K562 (cell line): Measurements from ENCODE around the gene C2. TPM values are rescaled to one million over a fixed set of nuclear protein-coding genes. Genes with fewer than 3 reads are reported as not detected.
A peak's percentile ranks its signal among the peaks of the same experiment; 100 is the strongest.

Experiments used
- ATAC-seq: fragments of 200-7000 bp; cut with Tn5 transposase; 3 replicates; pipeline ENCODE4 v1.9.1; 2020; ENCODE audit warnings: moderate library complexity
- BruUV-seq: library from RNA; stranded (reverse); fragments of 400-500 nt; replicated peaks from 2 replicates; lab custom pipeline; 2021; lab: Mats Ljungman, UMichigan
- CTCF ChIA-PET: fragments of 300-600 bp; formaldehyde crosslinking; extraction: SDS; loops from one replicate; lab custom pipeline; 2021; ENCODE audit warnings: low intra/inter-chr PET ratio; lab: Yijun Ruan, JAX
- POLR2A ChIA-PET: fragments of 300-600, 350-650 bp; sonication (Branson Sonifier 250); formaldehyde crosslinking; extraction: SDS; loops from one replicate; lab custom pipeline; 2021; ENCODE audit warnings: antibody characterized with exemption, inconsistent platforms; lab: Yijun Ruan, JAX
- DNase-seq, 4 experiments: peaks; one replicate each; pipeline versions ENCODE4 v3.0.0 to v3.0.0-alpha.2; 2011 to 2018; ENCODE audit warnings: low spot score in 3 of 4, mixed read lengths in 3 of 4; ENCODE audit errors: extremely low read depth in 1 of 4
- FAIRE-seq: peaks from 2 replicates; lab custom pipeline; 2011; peaks lifted over from hg19 to GRCh38; lab: Jason Lieb, UNC
- H2AFZ ChIP-seq: 2 replicates; pipeline ENCODE4 v1.6.0; 2011; ENCODE audit warnings: low read depth, low read length, control low read depth, inconsistent platforms
- H3K27ac ChIP-seq: fragments of 200-600 bp; 3 replicates; pipeline ENCODE4 v1.8.0; 2011; ENCODE audit warnings: low read depth, mild to moderate bottlenecking, control low read depth, inconsistent platforms, low read length, moderate library complexity, mixed read lengths; ENCODE audit errors: extremely low read depth
- H3K27me3 ChIP-seq, 2 experiments: fragments of 300-600 bp in 1 of 2; 2 replicates in 1 of 2; 3 replicates in 1 of 2; pipeline versions ENCODE4 v1.6.0 to v1.8.0; 2011; ENCODE audit warnings: inconsistent platforms in 2 of 2, low read length in 2 of 2, mild to moderate bottlenecking in 1 of 2, mixed read lengths in 1 of 2, moderate library complexity in 1 of 2; ENCODE audit not compliant: control insufficient read depth in 2 of 2, insufficient read depth in 2 of 2
- H3K36me3 ChIP-seq: fragments of 300-600 bp; 3 replicates; pipeline ENCODE4 v1.8.0; 2011; ENCODE audit warnings: mild to moderate bottlenecking, low read length, inconsistent platforms; ENCODE audit not compliant: control insufficient read depth, insufficient read depth
- H3K4me1 ChIP-seq, 2 experiments: fragments of 200-600 bp in 1 of 2; replicated peaks in 1 of 2; 2 replicates in 1 of 2; 3 replicates in 1 of 2; pipeline versions ENCODE4 v1.5.1 to v1.8.0; 2011; ENCODE audit warnings: inconsistent platforms in 2 of 2, low read length in 2 of 2, mild to moderate bottlenecking in 1 of 2, mixed read lengths in 1 of 2, moderate library complexity in 1 of 2; ENCODE audit not compliant: control insufficient read depth in 2 of 2, insufficient read depth in 2 of 2
- H3K4me2 ChIP-seq: 2 replicates; pipeline ENCODE4 v1.6.1; 2011; ENCODE audit warnings: low read length, control low read depth, inconsistent platforms, mixed read lengths; ENCODE audit not compliant: insufficient read depth
- H3K4me3 ChIP-seq: fragments of 200-600 bp; sonication (generic), shearing (Covaris generic); 2 replicates; pipeline ENCODE4 v1.5.1; 2016; ENCODE audit warnings: control low read depth, inconsistent platforms
- H3K79me2 ChIP-seq: fragments of 200-600 bp; 3 replicates; pipeline ENCODE4 v1.8.0; 2011; ENCODE audit warnings: low read length, inconsistent platforms; ENCODE audit not compliant: control insufficient read depth, insufficient read depth
- H3K9ac ChIP-seq, 2 experiments: 2 replicates each; pipeline versions ENCODE4 v1.6.0 to v1.6.1; 2011; ENCODE audit warnings: low read depth in 2 of 2, low read length in 2 of 2, control low read depth in 1 of 2, inconsistent platforms in 1 of 2, mild to moderate bottlenecking in 1 of 2, mixed read lengths in 1 of 2; ENCODE audit not compliant: insufficient read depth in 1 of 2
- H3K9me1 ChIP-seq: one replicate; pipeline ENCODE4 v1.6.0; 2011; ENCODE audit warnings: inconsistent platforms, mild to moderate bottlenecking, low read length, moderate library complexity; ENCODE audit not compliant: control insufficient read depth, insufficient read depth
- H3K9me3 ChIP-seq: replicated peaks from 2 replicates; pipeline ENCODE4 v1.5.1; 2011; ENCODE audit warnings: low read depth, low read length, inconsistent platforms; ENCODE audit not compliant: control insufficient read depth, insufficient read depth
- H4K20me1 ChIP-seq: replicated peaks from 2 replicates; pipeline ENCODE4 v1.6.1; 2011; ENCODE audit warnings: low read length, inconsistent platforms, mixed read lengths; ENCODE audit not compliant: control insufficient read depth, insufficient read depth
- CCAR2 ChIP-seq: fragments of 200-400 bp; formaldehyde crosslinking; IDR thresholded peaks from 2 replicates; pipeline ENCODE4 v1.6.1; 2017; ENCODE audit warnings: mild to moderate bottlenecking, low read depth, low read length
- DMBX1 ChIP-seq: fragments of 250-450 bp; sonication (Bioruptor Pico); IDR thresholded peaks from 2 replicates; pipeline ENCODE4 v1.8.0; 2022; ENCODE audit warnings: inconsistent platforms, mild to moderate bottlenecking, moderate library complexity, borderline replicate concordance
- POLR2G ChIP-seq: fragments of 200-400 bp; formaldehyde crosslinking; IDR thresholded peaks from 2 replicates; pipeline ENCODE4 v1.6.1; 2017; ENCODE audit warnings: low read depth, mild to moderate bottlenecking, antibody characterized with exemption, low read length, moderate library complexity
- RBFOX2 ChIP-seq: fragments of 200-400 bp; formaldehyde crosslinking; IDR thresholded peaks from 2 replicates; pipeline ENCODE4 v1.6.1; 2017; ENCODE audit warnings: low read depth, mild to moderate bottlenecking, low read length, moderate library complexity
- WGBS: fragments of 100-300 bp; shearing (Covaris generic); methylation state at CpG from one replicate; pipeline ENCODE4 v1.1.6; 2016; ENCODE audit warnings: low coverage, mixed read lengths; ENCODE audit not compliant: insufficient coverage; ENCODE audit errors: missing lambda C conversion rate; 5-methylcytosine and 5-hydroxymethylcytosine counted together
- in situ Hi-C: fragments of 300-500 bp; cut with MboI; formaldehyde crosslinking; loops from 4 replicates; pipeline ENCODE4 v1.15.0; 2018; ENCODE audit warnings: inconsistent platforms, mixed read lengths
- intact Hi-C: fragments of 100-400 bp; cut with micrococcal nuclease; formaldehyde crosslinking; loops from 2 replicates; pipeline ENCODE4 v1.14.2; 2022
- polyA plus RNA-seq, 8 experiments: library from polyadenylated mRNA; depleted of rRNA in 4 of 8; stranded (reverse) in 5 of 8; unstranded in 3 of 8; fragments of >200 nt; fragmentation: Nextera tagmentation in 2 of 8; fragmentation: Illumina TruSeq in 1 of 8; extraction: Ambion mirVana in 2 of 8; extraction: Trizol in 1 of 8; gene quantifications; 2 replicates each; pipeline versions ENCODE4 v1.2.1 to v1.2.3, GENCODE V29; 2011 to 2014; ENCODE audit warnings: inconsistent platforms in 1 of 8, missing spikeins in 1 of 8
- total RNA-seq, 7 experiments: library from RNA; depleted of rRNA in 6 of 7; stranded (reverse); fragments of >200 nt in 6 of 7; fragmentation: Illumina TruSeq in 2 of 7; extraction: Trizol in 2 of 7; gene quantifications; 2 replicates each; pipeline versions ENCODE4 v1.2.1 to v1.2.3, GENCODE V29; 2011 to 2021; ENCODE audit warnings: low replicate concordance in 1 of 7

C2 gene
- total and polyA plus RNA-seq, 9 of the 15 experiments (the other 6 are each of a cell fraction or from before 2014, with no cell fraction given), result 0.05 to 1.1 (median 0.39) TPM; not detected in 1

- Histone ChIP-seq H3K9ac (peak overlapping the region in 1 of 2 experiments; percentile 32; a peak in 2 of 4 replicates), H2AFZ (no peak overlapping the region), H4K20me1 (no peaks in the 10 kb centered on the region), H3K79me2 (peaks cover 39% of the 10 kb centered on the region), H3K27ac (no peak overlapping the region), H3K4me3 (no peak overlapping the region), H3K9me1 (no peaks in the 10 kb centered on the region), H3K4me1 (peaks cover 0 to 17% of the 10 kb centered on the region in 2 experiments; a peak in 4 of 5 replicates), H3K36me3 (peaks cover 78% of the 10 kb centered on the region), H3K27me3 (no peaks in the 10 kb centered on the region), H3K9me3 (no peaks in the 10 kb centered on the region), H3K4me2 (no peak overlapping the region)
- POLR2A ChIA-PET, result interaction anchor here (1.2 to 1.6 kb wide), 3 partner anchors 9 to 13 kb away, joined by 3 to 10 read pairs (median 4); partner anchors contain the start of gene DXO
- in situ Hi-C loops, result no loop called here
- CTCF ChIA-PET, result interaction anchor here (0.5 kb wide), 1 partner anchor 252 kb away, joined by 3 read pairs; no protein-coding TSS in a partner anchor
- no peak for TF ChIP-seq CCAR2
- ATAC-seq (no peak), DNase-seq (no peak), FAIRE-seq (no peak)
- 93% methylated on average over 12 of the region's 12 CpGs for WGBS
- BruUV-seq, result no TSS peak
- intact Hi-C loops, result no loop called here
Observed at GRCh38 chr6:31961616-31962015, 34.1 kb downstream of the C2 start.

GRCh38 chr6:31963921-31964320 is 36.4 kb downstream of the C2 start:
- H3K4me3 ChIP-seq, result no peak overlapping the region
- H3K4me2 ChIP-seq, result no peak overlapping the region
- peaks cover 14 to 19% of the 10 kb centered on the region in 2 experiments; a peak in 4 of 5 replicates for H3K4me1 ChIP-seq
- CTCF ChIA-PET, result no interaction called here
- ATAC-seq (no peak), FAIRE-seq (no peak), DNase-seq (no peak)
- H3K27ac ChIP-seq, result no peak overlapping the region
- POLR2A ChIA-PET, result interaction anchor here (0.7 to 1.3 kb wide), 2 partner anchors 8 to 311 kb away, joined by 3 to 12 read pairs; partner anchors contain the start of gene DXO
- intact Hi-C loops, result no loop called here
- H4K20me1 ChIP-seq, result no peaks in the 10 kb centered on the region
- TF ChIP-seq DMBX1 (CRISPR knock-in tag), result no peak
- TF ChIP-seq RBFOX2, result peak; percentile 64
- 0 out of 2 replicates have a peak, but pooled peaks have one; percentile 17 for TF ChIP-seq POLR2G
- H3K9ac ChIP-seq, result peak overlapping the region in 1 of 2 experiments; percentile 47; a peak in 2 of 4 replicates
- no peak overlapping the region for H2AFZ ChIP-seq
- H3K9me3 ChIP-seq, result no peaks in the 10 kb centered on the region
- no peaks in the 10 kb centered on the region for H3K27me3 ChIP-seq
- WGBS, result 95% methylated on average over 17 of the region's 19 CpGs
- peaks cover 17% of the 10 kb centered on the region for H3K79me2 ChIP-seq
- peaks cover 89% of the 10 kb centered on the region for H3K36me3 ChIP-seq
- no peaks in the 10 kb centered on the region for H3K9me1 ChIP-seq
- BruUV-seq, result no TSS peak
- in situ Hi-C loops, result no loop called here
